A549 (cell line): ENCODE data around the gene B3GAT3.

Experiments
- MAFK ChIP-seq: fragments of 450-650 bp; IDR thresholded peaks from 2 replicates; pipeline ENCODE4 v1.6.1; 2014; ENCODE audit not compliant: partially characterized antibody
- RARB ChIP-seq: fragments of 250-450 bp; sonication (Bioruptor Pico); IDR thresholded peaks from 2 replicates; pipeline ENCODE4 v1.8.0; 2021; ENCODE audit warnings: mild to moderate bottlenecking, moderate library complexity
- TF ChIP-seq, protein P1 (sequence below): IDR thresholded peaks from 2 replicates; pipeline ENCODE4 v1.6.1; 2012; ENCODE audit warnings: low read depth, borderline replicate concordance

DNA sequence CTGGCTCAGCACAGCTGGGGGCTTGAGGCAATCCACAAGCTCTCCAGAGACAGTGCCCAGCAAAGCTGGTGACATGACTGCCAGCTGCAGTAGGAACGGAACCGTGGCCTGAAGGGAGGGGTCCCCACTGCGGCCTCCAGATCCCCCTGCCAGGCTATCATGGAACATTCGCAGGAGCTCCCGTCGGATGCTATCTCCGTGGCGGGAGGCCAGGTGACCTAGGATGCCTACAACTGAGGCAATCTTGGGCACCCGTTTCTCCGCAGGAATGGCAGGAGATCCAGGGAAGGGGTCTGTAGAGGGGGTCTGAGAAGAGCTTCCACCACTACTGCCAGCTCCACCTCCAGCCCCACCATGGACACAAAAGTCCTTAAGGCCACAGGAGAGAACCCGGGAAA lies 27.2 kb upstream of the B3GAT3 start:
- TF ChIP-seq RARB (no peak), MAFK (no peak)
- TF ChIP-seq, protein P1, sequence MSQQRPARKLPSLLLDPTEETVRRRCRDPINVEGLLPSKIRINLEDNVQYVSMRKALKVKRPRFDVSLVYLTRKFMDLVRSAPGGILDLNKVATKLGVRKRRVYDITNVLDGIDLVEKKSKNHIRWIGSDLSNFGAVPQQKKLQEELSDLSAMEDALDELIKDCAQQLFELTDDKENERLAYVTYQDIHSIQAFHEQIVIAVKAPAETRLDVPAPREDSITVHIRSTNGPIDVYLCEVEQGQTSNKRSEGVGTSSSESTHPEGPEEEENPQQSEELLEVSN, result no peak
